Endodermal cell (in vitro differentiated cells): ENCODE results near the gene STRA8. TPM values are rescaled to one million over a fixed set of nuclear protein-coding genes. Genes with fewer than 3 reads are reported as not detected.

Experiments
- DNase-seq: peaks from one replicate; pipeline ENCODE4 v3.0.0-alpha.2; 2017
- H3K27ac ChIP-seq: 2 replicates; pipeline ENCODE4 v1.5.1; 2013; ENCODE audit warnings: mild to moderate bottlenecking, low read depth, low read length, moderate library complexity
- H3K27me3 ChIP-seq: 2 replicates; pipeline ENCODE4 v1.6.1; 2013; ENCODE audit warnings: mild to moderate bottlenecking, low read length, moderate library complexity; ENCODE audit not compliant: insufficient read depth, control insufficient read depth, poor library complexity, severe bottlenecking
- H3K36me3 ChIP-seq: 2 replicates; pipeline ENCODE4 v1.7.0; 2013; ENCODE audit warnings: mild to moderate bottlenecking, low read length, moderate library complexity; ENCODE audit not compliant: control insufficient read depth, insufficient read depth
- H3K4me1 ChIP-seq: one replicate; pipeline ENCODE4 v1.7.0; 2013; ENCODE audit warnings: low read length; ENCODE audit not compliant: control insufficient read depth, insufficient read depth
- H3K4me3 ChIP-seq: 2 replicates; pipeline ENCODE4 v1.5.1; 2013; ENCODE audit warnings: mild to moderate bottlenecking, low read length, moderate library complexity
- H3K9ac ChIP-seq: 2 replicates; pipeline ENCODE4 v1.6.1; 2013; ENCODE audit warnings: mild to moderate bottlenecking, low read length, moderate library complexity; ENCODE audit not compliant: poor library complexity, severe bottlenecking; ENCODE audit errors: extremely low read depth
- H3K9me3 ChIP-seq: 2 replicates; pipeline ENCODE4 v1.6.1; 2013; ENCODE audit warnings: mild to moderate bottlenecking, low read length, moderate library complexity; ENCODE audit not compliant: control insufficient read depth
- H3K27ac Mint-ChIP-seq: 2 replicates; pipeline ENCODE4 v1.8.0; 2020; ENCODE audit warnings: mixed read lengths
- H3K27me3 Mint-ChIP-seq: 2 replicates; pipeline ENCODE4 v1.8.0; 2021; ENCODE audit warnings: mild to moderate bottlenecking, mixed read lengths; ENCODE audit not compliant: insufficient read depth
- H3K36me3 Mint-ChIP-seq: 2 replicates; pipeline ENCODE4 v1.8.0; 2020; ENCODE audit warnings: low read depth, mixed read lengths
- H3K4me1 Mint-ChIP-seq: 2 replicates; pipeline ENCODE4 v1.8.0; 2020; ENCODE audit warnings: mixed read lengths
- H3K4me3 Mint-ChIP-seq: 2 replicates; pipeline ENCODE4 v1.8.0; 2020; ENCODE audit warnings: mild to moderate bottlenecking, moderate library complexity, mixed read lengths
- H3K9me3 Mint-ChIP-seq: 2 replicates; pipeline ENCODE4 v1.8.0; 2020; ENCODE audit warnings: mild to moderate bottlenecking, mixed read lengths
- WGBS, 2 experiments: methylation state at CpG; one replicate each; pipeline versions ENCODE4 v1.1.5 to v1.1.7; 2013; ENCODE audit warnings: missing lambda C conversion rate in 2 of 2, mixed read lengths in 1 of 2; ENCODE audit not compliant: insufficient coverage in 1 of 2, insufficient read length in 1 of 2; 5-methylcytosine and 5-hydroxymethylcytosine counted together
- total RNA-seq, 2 donors: library from RNA; stranded (reverse); fragmentation: NEBNext Ultra II Directional in 1 of 2; extraction: Animal tissue kit (Norgen Biotek cat#: 25700) in 1 of 2; gene quantifications; 2 replicates in 1 of 2; 3 replicates in 1 of 2; pipeline ENCODE4 v1.2.1, GENCODE V29; 2021
- TF ChIP-seq, protein P1 (sequence below): fragments of 200-600 bp; sonication (generic); conservative IDR thresholded peaks from 2 replicates; pipeline ENCODE4 v1.5.0; 2021; ENCODE audit warnings: antibody characterized with exemption, mild to moderate bottlenecking

The STRA8 gene
- total RNA-seq, 2 donors from 2014 or later, result not detected

DNA sequence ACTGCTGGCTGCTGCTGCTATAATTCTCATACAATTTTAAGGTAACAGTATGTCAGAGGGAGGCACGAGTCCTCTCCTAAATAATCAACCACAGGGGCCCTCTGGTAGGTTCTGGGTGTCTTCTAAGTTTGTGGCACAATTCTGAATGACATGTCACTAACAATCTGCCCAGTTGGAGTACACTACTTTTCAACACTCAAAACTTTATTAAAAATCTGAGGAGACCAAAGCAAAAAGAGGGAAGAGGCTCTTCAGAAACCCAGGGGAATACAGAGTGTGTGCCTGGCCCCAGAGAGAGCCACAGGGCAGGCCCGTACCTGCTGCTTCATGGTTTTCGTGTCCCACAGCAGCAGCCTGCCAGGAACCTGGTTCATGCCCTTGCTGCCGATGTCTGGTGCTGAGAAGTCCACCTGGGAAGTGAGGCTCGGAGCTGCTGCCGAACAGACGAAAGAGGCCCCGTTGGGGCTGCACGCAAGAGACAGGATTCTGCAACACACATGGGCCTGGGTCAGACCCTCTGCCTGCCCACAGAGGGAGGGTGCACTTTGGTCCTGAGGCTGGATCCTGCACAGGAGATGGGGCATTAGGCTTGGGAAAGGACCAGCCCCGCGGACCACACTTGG lies 40.6 kb upstream of the STRA8 start:
- Mint-ChIP-seq H3K36me3 (peaks cover 44% of the 10 kb centered on the region), H3K27ac (no peak overlapping the region), H3K27me3 (no peaks in the 10 kb centered on the region), H3K4me1 (no peaks in the 10 kb centered on the region), H3K9me3 (no peaks in the 10 kb centered on the region), H3K4me3 (no peak overlapping the region)
- peaks cover 21% of the 10 kb centered on the region for H3K36me3 ChIP-seq
- DNase-seq, result no peak
- H3K4me1 ChIP-seq, result no peaks in the 10 kb centered on the region
- no peaks in the 10 kb centered on the region for H3K27me3 ChIP-seq
- TF ChIP-seq, protein P1, sequence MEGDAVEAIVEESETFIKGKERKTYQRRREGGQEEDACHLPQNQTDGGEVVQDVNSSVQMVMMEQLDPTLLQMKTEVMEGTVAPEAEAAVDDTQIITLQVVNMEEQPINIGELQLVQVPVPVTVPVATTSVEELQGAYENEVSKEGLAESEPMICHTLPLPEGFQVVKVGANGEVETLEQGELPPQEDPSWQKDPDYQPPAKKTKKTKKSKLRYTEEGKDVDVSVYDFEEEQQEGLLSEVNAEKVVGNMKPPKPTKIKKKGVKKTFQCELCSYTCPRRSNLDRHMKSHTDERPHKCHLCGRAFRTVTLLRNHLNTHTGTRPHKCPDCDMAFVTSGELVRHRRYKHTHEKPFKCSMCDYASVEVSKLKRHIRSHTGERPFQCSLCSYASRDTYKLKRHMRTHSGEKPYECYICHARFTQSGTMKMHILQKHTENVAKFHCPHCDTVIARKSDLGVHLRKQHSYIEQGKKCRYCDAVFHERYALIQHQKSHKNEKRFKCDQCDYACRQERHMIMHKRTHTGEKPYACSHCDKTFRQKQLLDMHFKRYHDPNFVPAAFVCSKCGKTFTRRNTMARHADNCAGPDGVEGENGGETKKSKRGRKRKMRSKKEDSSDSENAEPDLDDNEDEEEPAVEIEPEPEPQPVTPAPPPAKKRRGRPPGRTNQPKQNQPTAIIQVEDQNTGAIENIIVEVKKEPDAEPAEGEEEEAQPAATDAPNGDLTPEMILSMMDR, result no peak
- H3K9ac ChIP-seq, result no peak overlapping the region
- H3K27ac ChIP-seq, result no peak overlapping the region
- H3K4me3 ChIP-seq, result no peak overlapping the region
- H3K9me3 ChIP-seq, result no peaks in the 10 kb centered on the region
- whole genome bisulfite sequencing, 2 experiments, result 93 to 98% methylated on average over 8 to 11 of the region's 11 CpGs

DNA sequence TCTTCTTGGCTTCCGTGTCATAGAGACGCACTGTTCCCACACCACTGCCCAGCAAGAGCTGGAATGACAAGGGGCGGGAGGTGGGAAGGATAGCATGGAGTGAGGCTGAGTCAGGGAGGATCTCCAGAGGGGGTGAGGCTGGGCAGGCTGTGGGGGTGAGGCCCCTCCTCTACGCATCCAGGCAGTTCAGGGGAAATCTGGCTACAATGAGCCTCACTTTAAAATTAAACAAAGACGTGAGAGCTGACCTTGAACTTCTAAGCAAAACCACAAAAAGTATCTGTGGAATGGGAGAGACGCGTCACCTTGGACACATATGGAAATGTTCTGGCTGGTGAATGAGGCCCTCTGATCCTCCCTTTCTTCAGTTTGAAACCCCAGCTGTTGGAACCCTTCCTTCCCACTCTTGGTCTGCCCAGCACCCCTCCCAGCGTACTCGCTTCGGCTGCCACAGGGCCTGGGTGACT lies 40.0 kb upstream of the STRA8 start:
- 84 to 91% methylated on average over 6 to 10 of the region's 10 CpGs for WGBS, 2 experiments
- Histone ChIP-seq H3K4me3 (no peak overlapping the region), H3K9me3 (no peaks in the 10 kb centered on the region), H3K27me3 (no peaks in the 10 kb centered on the region), H3K9ac (no peak overlapping the region), H3K4me1 (no peaks in the 10 kb centered on the region), H3K36me3 (peaks cover 20% of the 10 kb centered on the region), H3K27ac (no peak overlapping the region)
- peaks cover 42% of the 10 kb centered on the region for H3K36me3 Mint-ChIP-seq
- H3K4me3 Mint-ChIP-seq, result no peak overlapping the region
- TF ChIP-seq, protein P1, result no peak
- H3K4me1 Mint-ChIP-seq, result no peaks in the 10 kb centered on the region
- no peaks in the 10 kb centered on the region for H3K9me3 Mint-ChIP-seq
- no peaks in the 10 kb centered on the region for H3K27me3 Mint-ChIP-seq
- DNase-seq, result no peak
- peak overlapping the region; percentile 17 for H3K27ac Mint-ChIP-seq

DNA sequence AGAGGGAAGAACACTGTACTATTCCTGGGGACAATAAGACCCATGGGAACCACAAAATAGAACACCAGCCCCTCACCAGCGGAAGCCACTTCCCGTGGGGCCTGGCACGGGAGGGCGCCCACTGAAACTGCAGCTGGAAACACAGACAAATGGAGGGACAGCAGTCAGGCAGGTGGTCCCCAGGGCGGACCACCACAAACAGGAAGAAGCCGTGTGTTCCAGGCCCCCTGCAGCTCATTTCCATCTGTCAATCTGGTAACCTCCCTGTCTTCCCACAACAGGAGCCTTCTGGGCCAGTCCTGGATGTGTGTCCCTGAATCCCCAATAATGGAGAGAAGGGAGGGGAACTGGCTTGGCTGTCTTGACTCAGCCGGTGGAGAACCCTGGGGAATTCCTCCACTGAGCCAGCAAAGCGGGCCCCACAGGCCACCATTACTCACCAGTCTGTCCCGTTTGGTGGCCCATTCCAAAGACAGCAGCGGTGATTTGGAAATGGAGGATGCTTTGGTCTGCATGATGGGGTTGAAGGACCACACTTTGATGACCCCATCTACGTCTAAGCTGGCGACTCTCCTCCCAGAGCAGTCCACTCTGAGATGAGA lies 39.0 kb upstream of the STRA8 start:
- H3K27ac ChIP-seq, result no peak overlapping the region
- DNase-seq, result no peak
- whole genome bisulfite sequencing, 2 experiments, result 94 to 98% methylated on average over 8 to 12 of the region's 12 CpGs
- no peaks in the 10 kb centered on the region for H3K4me1 ChIP-seq
- TF ChIP-seq, protein P1, result no peak
- H3K27me3 Mint-ChIP-seq, result no peaks in the 10 kb centered on the region
- no peak overlapping the region for H3K9ac ChIP-seq
- H3K4me3 Mint-ChIP-seq, result no peak overlapping the region
- no peak overlapping the region for H3K27ac Mint-ChIP-seq
- no peaks in the 10 kb centered on the region for H3K9me3 ChIP-seq
- no peak overlapping the region for H3K4me3 ChIP-seq
- H3K4me1 Mint-ChIP-seq, result peaks cover 4% of the 10 kb centered on the region
- peaks cover 15% of the 10 kb centered on the region for H3K36me3 ChIP-seq
- peaks cover 42% of the 10 kb centered on the region for H3K36me3 Mint-ChIP-seq
- no peaks in the 10 kb centered on the region for H3K9me3 Mint-ChIP-seq
- no peaks in the 10 kb centered on the region for H3K27me3 ChIP-seq
